Right lobe of liver (tissue), 4 donors: ENCODE results near the gene EXD1.

Experiments
- POLR2A ChIP-seq: fragments of 450-650 bp; IDR thresholded peaks from one replicate; pipeline ENCODE4 v1.6.1; 2017; ENCODE audit warnings: antibody characterized with exemption, mild to moderate bottlenecking
- TF ChIP-seq, protein P1 (sequence below), 4 donors: fragments of 200-600 bp in 3 of 4; fragments of 450-650 bp in 1 of 4; IDR thresholded peaks; one replicate each; pipeline versions ENCODE4 v1.5.1 to v1.8.0; 2016 to 2022; ENCODE audit warnings: antibody characterized with exemption in 4 of 4, mild to moderate bottlenecking in 2 of 4
- donor health status: DM: no; HTN: no; CAD: no.
- donor health status: DM: no; HTN: no; CAD: no.
- donor health status: DM: no; HTN: yes; CAD: no.

GRCh38 chr15:41238100-41238499 is 7.5 kb upstream of the EXD1 start:
- TF ChIP-seq POLR2A, result no peak
- TF ChIP-seq, protein P1, sequence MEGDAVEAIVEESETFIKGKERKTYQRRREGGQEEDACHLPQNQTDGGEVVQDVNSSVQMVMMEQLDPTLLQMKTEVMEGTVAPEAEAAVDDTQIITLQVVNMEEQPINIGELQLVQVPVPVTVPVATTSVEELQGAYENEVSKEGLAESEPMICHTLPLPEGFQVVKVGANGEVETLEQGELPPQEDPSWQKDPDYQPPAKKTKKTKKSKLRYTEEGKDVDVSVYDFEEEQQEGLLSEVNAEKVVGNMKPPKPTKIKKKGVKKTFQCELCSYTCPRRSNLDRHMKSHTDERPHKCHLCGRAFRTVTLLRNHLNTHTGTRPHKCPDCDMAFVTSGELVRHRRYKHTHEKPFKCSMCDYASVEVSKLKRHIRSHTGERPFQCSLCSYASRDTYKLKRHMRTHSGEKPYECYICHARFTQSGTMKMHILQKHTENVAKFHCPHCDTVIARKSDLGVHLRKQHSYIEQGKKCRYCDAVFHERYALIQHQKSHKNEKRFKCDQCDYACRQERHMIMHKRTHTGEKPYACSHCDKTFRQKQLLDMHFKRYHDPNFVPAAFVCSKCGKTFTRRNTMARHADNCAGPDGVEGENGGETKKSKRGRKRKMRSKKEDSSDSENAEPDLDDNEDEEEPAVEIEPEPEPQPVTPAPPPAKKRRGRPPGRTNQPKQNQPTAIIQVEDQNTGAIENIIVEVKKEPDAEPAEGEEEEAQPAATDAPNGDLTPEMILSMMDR (IDR thresholded peaks at IDR 0.05), result no peak
